BJ (cell line): ENCODE data around the gene LHFPL2. TPM values are rescaled to one million over a fixed set of nuclear protein-coding genes. Genes with fewer than 3 reads are reported as not detected.

Source experiments
- CTCF ChIA-PET: fragments of 350-600 bp; formaldehyde crosslinking; extraction: SDS; loops from one replicate; lab custom pipeline; 2021; ENCODE audit warnings: antibody characterized with exemption, inconsistent platforms; lab: Yijun Ruan, JAX
- POLR2A ChIA-PET: fragments of 300-600 bp; sonication (Branson Sonifier 250); formaldehyde crosslinking; extraction: SDS; loops from one replicate; lab custom pipeline; 2021; ENCODE audit warnings: antibody characterized with exemption; lab: Charles Lee
- DNase-seq: peaks from one replicate; pipeline ENCODE4 v3.0.0-alpha.2; 2011; ENCODE audit warnings: low read depth
- H3K27me3 ChIP-seq: 2 replicates; pipeline ENCODE4 v1.6.0; 2011; ENCODE audit warnings: low read length; ENCODE audit not compliant: control insufficient read depth, insufficient read depth
- H3K36me3 ChIP-seq: 2 replicates; pipeline ENCODE4 v1.5.1; 2011; ENCODE audit warnings: low read length; ENCODE audit not compliant: control insufficient read depth, insufficient read depth
- H3K4me3 ChIP-seq: 2 replicates; pipeline ENCODE4 v1.5.1; 2011; ENCODE audit warnings: low read depth, mild to moderate bottlenecking, control low read depth, low read length
- CTCF ChIP-seq: IDR thresholded peaks from 2 replicates; pipeline ENCODE4 v1.5.1; 2011; ENCODE audit warnings: low read depth, mild to moderate bottlenecking, control low read depth, inconsistent platforms, low read length, moderate library complexity; ENCODE audit not compliant: insufficient read depth
- polyA plus RNA-seq: library from polyadenylated mRNA; depleted of rRNA; stranded (reverse); fragments of >200 nt; gene quantifications from 2 replicates; pipeline ENCODE4 v1.2.3, GENCODE V29; 2011

LHFPL2 gene
- polyA plus RNA-seq, 1 experiment = 4.4 TPM

DNA sequence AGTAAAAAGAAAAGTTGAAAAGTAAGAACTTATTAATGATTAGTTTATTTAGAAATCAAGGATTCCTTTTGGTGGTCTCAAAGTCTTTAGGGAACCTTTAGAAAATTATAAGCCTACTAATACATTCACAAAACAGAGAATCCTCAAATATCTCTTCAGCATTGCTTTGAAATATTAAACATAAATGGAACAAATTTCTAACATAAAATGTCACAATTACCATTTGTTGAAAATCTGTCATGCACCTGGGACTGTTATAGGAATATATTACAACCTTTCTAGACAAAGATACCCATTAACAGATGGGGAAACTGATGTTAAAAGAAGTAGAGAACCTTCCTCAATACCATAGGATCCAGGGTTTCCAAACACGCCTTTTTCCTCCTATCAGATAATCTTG lies 83.2 kb downstream of the LHFPL2 start:
- H3K4me3 ChIP-seq = no peak overlapping the region
- POLR2A ChIA-PET = no interaction called here
- H3K27me3 ChIP-seq = no peaks in the 10 kb centered on the region
- CTCF ChIA-PET = no interaction called here
- DNase-seq = no peak
- no peaks in the 10 kb centered on the region; the same call in 1 of the 2 replicates for H3K36me3 ChIP-seq
- no peak for TF ChIP-seq CTCF

DNA sequence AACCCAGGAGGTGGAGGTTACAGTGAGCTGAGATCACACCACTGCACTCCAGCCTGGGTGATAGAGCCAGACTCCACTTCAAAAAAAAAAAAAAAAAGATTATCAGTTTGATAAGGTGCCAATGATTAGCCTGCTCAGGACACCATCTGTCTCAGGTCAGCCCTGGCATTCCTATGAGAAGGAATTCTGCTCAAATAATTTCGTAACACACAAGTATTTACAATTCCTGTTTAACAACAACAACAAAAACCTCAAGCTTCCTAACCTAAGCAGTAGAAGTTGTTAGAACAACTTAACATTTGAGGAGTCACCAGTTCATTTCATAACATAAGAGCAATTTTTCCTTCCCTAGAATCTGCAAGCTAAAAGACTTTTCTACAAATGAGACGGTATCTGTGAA lies 85.0 kb downstream of the LHFPL2 start:
- CTCF ChIA-PET = no interaction called here
- DNase-seq = no peak
- Histone ChIP-seq H3K27me3 (no peaks in the 10 kb centered on the region), H3K36me3 (no peaks in the 10 kb centered on the region), H3K4me3 (no peak overlapping the region)
- TF ChIP-seq CTCF = no peak
- POLR2A ChIA-PET = no interaction called here

GRCh38 chr5:78562714-78563330 lies 85.8 kb downstream of the LHFPL2 start:
- no peaks in the 10 kb centered on the region for H3K36me3 ChIP-seq
- DNase-seq = no peak
- H3K27me3 ChIP-seq = no peaks in the 10 kb centered on the region
- no peak overlapping the region for H3K4me3 ChIP-seq
- ChIA-PET POLR2A (no interaction called here), CTCF (no interaction called here)
- no peak for TF ChIP-seq CTCF

- ChIA-PET POLR2A (no interaction called here), CTCF (no interaction called here)
- no peak overlapping the region for H3K4me3 ChIP-seq
- no peak for TF ChIP-seq CTCF
- DNase-seq = no peak
- no peaks in the 10 kb centered on the region for H3K36me3 ChIP-seq
- no peaks in the 10 kb centered on the region for H3K27me3 ChIP-seq
These were observed 86.6 kb downstream of the LHFPL2 start for GRCh38 chr5:78562001-78562400.

- no peaks in the 10 kb centered on the region for H3K27me3 ChIP-seq
- POLR2A ChIA-PET = no interaction called here
- TF ChIP-seq CTCF = no peak
- H3K36me3 ChIP-seq = no peaks in the 10 kb centered on the region
- DNase-seq = no peak
- no peak overlapping the region for H3K4me3 ChIP-seq
- CTCF ChIA-PET = no interaction called here
These were observed 87.3 kb downstream of the LHFPL2 start for GRCh38 chr5:78561261-78561660.
